Measurements from ENCODE around the gene BTBD19.
"Not testable (repeated sequence)": the region's sequence is repeated elsewhere in the genome, so short reads cannot be mapped to it uniquely, and the experiment has no call there.

DNA sequence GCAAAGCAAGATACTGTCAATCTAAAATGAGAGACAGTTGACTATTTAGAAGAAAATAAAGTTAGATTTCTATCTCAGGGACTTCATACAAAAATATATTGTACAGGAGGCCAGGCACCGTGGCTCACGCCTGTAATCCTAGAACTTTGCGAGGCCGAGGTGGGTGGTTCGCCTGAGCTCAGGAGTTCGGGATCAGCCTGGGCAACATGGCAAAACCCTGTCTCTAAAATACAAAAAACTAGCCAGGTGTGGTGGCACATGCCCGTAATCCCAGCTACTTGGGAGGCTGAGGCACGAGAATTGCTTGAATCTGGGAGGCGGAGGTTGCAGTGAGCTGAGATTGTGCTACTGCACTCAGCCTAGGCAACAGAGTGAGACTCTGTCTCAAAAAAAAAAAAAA lies 7.6 kb downstream of the BTBD19 start:
- TF ChIP-seq, protein P1, sequence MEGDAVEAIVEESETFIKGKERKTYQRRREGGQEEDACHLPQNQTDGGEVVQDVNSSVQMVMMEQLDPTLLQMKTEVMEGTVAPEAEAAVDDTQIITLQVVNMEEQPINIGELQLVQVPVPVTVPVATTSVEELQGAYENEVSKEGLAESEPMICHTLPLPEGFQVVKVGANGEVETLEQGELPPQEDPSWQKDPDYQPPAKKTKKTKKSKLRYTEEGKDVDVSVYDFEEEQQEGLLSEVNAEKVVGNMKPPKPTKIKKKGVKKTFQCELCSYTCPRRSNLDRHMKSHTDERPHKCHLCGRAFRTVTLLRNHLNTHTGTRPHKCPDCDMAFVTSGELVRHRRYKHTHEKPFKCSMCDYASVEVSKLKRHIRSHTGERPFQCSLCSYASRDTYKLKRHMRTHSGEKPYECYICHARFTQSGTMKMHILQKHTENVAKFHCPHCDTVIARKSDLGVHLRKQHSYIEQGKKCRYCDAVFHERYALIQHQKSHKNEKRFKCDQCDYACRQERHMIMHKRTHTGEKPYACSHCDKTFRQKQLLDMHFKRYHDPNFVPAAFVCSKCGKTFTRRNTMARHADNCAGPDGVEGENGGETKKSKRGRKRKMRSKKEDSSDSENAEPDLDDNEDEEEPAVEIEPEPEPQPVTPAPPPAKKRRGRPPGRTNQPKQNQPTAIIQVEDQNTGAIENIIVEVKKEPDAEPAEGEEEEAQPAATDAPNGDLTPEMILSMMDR (IDR thresholded peaks at IDR 0.05; ENCODE audit: insufficient read depth, low read depth, low read length) = not testable (repeated sequence)
- not testable (repeated sequence) for TF ChIP-seq EZH2 (IDR thresholded peaks at IDR 0.05; ENCODE audit: insufficient read depth, low read length)
